Testis (tissue), 3 donors: ENCODE data around the gene PCIF1. TPM values are rescaled to one million over a fixed set of nuclear protein-coding genes. Genes with fewer than 3 reads are reported as not detected.
A peak's percentile ranks its signal among the peaks of the same experiment; 100 is the strongest.

Source experiments
- DNase-seq: peaks from one replicate; pipeline ENCODE4 v3.0.0-alpha.2; 2019
- H3K27ac ChIP-seq, 2 donors: fragments of 200-600 bp; sonication (generic); one replicate each; pipeline ENCODE4 v1.5.1; 2019
- H3K27me3 ChIP-seq: fragments of 200-600 bp; sonication (generic); one replicate; pipeline ENCODE4 v1.5.1; 2019
- H3K36me3 ChIP-seq: fragments of 200-600 bp; sonication (generic); one replicate; pipeline ENCODE4 v1.5.1; 2017; ENCODE audit warnings: low read depth; ENCODE audit errors: missing control alignments
- H3K4me1 ChIP-seq: fragments of 200-600 bp; sonication (generic); one replicate; pipeline ENCODE4 v1.5.1; 2019
- H3K4me3 ChIP-seq, 2 donors: fragments of 200-600 bp; sonication (generic); one replicate each; pipeline ENCODE4 v1.5.1; 2017 to 2019
- H3K9me3 ChIP-seq: fragments of 200-600 bp; sonication (generic); one replicate; pipeline ENCODE4 v1.5.1; 2017
- POLR2A ChIP-seq: fragments of 450-650 bp; IDR thresholded peaks from one replicate; pipeline ENCODE4 v1.6.1; 2017; ENCODE audit warnings: antibody characterized with exemption, mild to moderate bottlenecking, moderate library complexity
- WGBS, 2 donors: methylation state at CpG; one replicate each; pipeline ENCODE4 v1.1.5; 2018; 5-methylcytosine and 5-hydroxymethylcytosine counted together
- intact Hi-C: fragments of 100-400 bp; cut with DNase I; formaldehyde crosslinking; loops from one replicate; pipeline ENCODE4 v1.15.1; 2023; ENCODE audit warnings: low total_unique reads
- polyA plus RNA-seq: library from polyadenylated mRNA; stranded (reverse); fragments of 350-450 nt; fragmentation: Illumina TruSeq; extraction: RNeasy Lipid Tissue Mini Kit (QIAGEN cat#74804); gene quantifications from one replicate; pipeline ENCODE4 v1.2.3, GENCODE V29; 2014; ENCODE audit warnings: low read depth, low replicate concordance; ENCODE audit not compliant: insufficient read depth
- total RNA-seq, 2 donors: library from RNA; depleted of rRNA; stranded (reverse); fragments of >200 nt; gene quantifications; one replicate each; pipeline ENCODE4 v1.2.3, GENCODE V29; 2016
- TF ChIP-seq, protein P1 (sequence below), 3 experiments: fragments of 450-650 bp in 2 of 3; fragments of 200-600 bp in 1 of 3; sonication (generic) in 1 of 3; IDR thresholded peaks; one replicate each; pipeline ENCODE4 v1.5.1; 2016 to 2019; ENCODE audit warnings: antibody characterized with exemption in 3 of 3, mild to moderate bottlenecking in 2 of 3, moderate library complexity in 1 of 3

Gene PCIF1
- total and polyA plus RNA-seq, 3 donors from 2014 or later = 39.3 to 48.7 (median 39.4) TPM

DNA sequence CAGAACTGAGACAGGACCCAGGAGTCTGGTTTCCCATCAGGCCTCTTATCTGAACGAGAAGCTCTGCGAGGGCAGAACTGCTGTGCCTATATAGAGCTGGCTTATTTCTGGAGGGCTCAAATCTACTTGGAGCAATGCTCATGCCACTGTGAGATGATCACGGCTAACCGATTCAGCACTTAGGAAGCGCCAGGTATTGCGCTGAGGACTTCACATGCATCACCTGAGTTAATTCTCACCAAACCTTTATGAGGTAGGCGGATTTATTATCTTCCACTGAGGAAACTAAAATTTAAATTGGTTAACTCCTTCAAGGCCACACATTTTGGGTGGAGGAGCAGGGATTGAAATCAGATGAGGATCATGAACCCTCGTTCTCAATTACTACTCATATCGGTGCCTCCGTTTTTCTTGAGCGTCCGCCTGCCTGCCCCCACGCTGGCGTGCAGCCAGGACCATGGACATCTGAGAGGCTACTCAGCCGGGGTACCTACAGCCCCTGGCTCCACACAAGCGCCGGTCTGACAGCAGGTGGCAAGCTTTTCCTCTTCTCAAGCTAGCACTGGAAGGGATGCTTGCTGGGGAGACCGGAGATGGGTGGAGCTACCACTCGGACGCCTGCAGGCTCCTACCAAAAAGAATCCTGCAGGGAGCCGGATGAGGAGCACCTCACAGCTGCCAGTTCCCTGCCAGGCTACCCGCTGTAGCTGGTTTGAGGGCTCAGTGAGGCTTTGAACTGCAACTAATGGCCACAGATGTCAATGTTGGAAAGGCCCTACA lies 1.0 kb upstream of the PCIF1 start:
- TF ChIP-seq POLR2A = no peak
- TF ChIP-seq, protein P1, sequence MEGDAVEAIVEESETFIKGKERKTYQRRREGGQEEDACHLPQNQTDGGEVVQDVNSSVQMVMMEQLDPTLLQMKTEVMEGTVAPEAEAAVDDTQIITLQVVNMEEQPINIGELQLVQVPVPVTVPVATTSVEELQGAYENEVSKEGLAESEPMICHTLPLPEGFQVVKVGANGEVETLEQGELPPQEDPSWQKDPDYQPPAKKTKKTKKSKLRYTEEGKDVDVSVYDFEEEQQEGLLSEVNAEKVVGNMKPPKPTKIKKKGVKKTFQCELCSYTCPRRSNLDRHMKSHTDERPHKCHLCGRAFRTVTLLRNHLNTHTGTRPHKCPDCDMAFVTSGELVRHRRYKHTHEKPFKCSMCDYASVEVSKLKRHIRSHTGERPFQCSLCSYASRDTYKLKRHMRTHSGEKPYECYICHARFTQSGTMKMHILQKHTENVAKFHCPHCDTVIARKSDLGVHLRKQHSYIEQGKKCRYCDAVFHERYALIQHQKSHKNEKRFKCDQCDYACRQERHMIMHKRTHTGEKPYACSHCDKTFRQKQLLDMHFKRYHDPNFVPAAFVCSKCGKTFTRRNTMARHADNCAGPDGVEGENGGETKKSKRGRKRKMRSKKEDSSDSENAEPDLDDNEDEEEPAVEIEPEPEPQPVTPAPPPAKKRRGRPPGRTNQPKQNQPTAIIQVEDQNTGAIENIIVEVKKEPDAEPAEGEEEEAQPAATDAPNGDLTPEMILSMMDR (IDR thresholded peaks at IDR 0.05) = no peak
- Histone ChIP-seq H3K4me3 (peak overlapping the region; percentile 96 to 99), H3K4me1 (peaks cover 14% of the 10 kb centered on the region), H3K27me3 (no peaks in the 10 kb centered on the region), H3K27ac (peak overlapping the region; percentile 100), H3K9me3 (no peaks in the 10 kb centered on the region), H3K36me3 (no peaks in the 10 kb centered on the region)
- DNase-seq = peak; percentile 84
- 13 to 14% methylated on average over 20 to 22 of the region's 22 CpGs for WGBS, 2 donors
- intact Hi-C loops = no loop called here

DNA sequence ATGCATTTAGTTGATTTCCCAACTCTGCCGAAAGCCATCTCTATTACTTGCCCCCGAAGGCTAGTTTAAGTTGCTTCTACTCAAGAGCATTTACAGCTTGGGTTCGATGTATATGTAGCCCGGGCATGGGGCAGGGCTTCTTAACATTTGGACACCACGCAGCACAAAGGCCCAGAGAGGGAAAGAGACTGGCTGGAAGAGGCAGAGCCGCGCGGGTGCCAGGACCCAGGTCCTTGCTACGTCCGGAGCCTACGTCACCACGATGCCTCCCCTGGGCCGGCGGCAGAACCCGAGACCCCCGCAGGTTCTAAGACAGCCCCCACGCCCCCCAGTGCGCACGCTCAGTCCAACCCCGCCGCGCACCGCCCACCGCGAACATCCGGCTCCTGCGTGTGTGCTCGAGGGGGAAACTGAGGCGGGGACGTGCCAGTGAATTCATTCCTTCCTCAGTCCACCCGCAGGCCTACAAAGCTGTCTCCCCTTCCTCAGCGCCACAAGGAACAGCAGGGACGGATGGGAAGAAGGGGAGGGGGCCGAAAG lies 367 bp upstream of the PCIF1 start:
- no peaks in the 10 kb centered on the region for H3K27me3 ChIP-seq
- peak overlapping the region; percentile 96 to 99 for H3K4me3 ChIP-seq
- H3K36me3 ChIP-seq = no peaks in the 10 kb centered on the region
- peak overlapping the region; percentile 100 for H3K27ac ChIP-seq
- H3K4me1 ChIP-seq = peaks cover 14% of the 10 kb centered on the region
- peak; percentile 73 for DNase-seq
- no peaks in the 10 kb centered on the region for H3K9me3 ChIP-seq
- TF ChIP-seq, protein P1 (IDR thresholded peaks at IDR 0.05) = no peak
- TF ChIP-seq POLR2A = no peak
- intact Hi-C loops = no loop called here
- WGBS, 2 donors = 0% methylated on average over 5 to 34 of the region's 34 CpGs

DNA sequence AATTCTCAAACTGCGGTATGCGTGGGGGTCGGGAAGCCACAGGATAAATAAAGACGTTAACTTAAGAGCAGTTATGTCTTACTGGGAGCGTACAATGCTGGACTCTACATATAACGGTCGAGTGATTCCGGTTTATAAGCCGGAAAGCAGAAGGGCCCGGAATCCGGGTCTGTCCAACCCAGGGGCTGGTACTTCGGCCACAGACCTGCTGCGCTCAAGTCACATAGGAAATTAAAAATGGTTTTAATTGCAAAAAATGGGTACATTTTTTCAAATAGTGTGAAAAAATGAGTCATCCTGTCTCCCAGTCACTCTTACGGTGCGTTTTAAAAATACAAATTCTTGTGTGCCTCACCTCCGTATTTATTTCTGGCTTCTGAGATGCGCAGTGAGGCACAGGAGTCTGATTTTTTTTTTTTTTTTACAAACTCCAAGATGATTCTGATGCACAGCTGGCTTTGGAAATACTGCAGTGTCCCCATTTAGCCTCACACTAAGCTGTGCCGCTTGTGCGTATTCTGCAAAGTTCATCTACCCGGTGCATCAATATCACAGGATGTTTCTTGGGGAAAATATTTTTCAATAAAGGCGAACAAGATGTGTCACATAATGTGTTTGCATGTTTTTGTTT lies 1.0 kb downstream of the PCIF1 start:
- peak overlapping the region; percentile 96 to 99 for H3K4me3 ChIP-seq
- intact Hi-C loops = no loop called here
- no peaks in the 10 kb centered on the region for H3K36me3 ChIP-seq
- H3K4me1 ChIP-seq = peaks cover 14% of the 10 kb centered on the region
- no peaks in the 10 kb centered on the region for H3K9me3 ChIP-seq
- H3K27ac ChIP-seq = peak overlapping the region; percentile 88 to 100
- no peak for DNase-seq
- TF ChIP-seq, protein P1 (IDR thresholded peaks at IDR 0.05) = no peak
- TF ChIP-seq POLR2A = no peak
- 2% methylated on average over 21 of the region's 21 CpGs for WGBS, 2 donors
- H3K27me3 ChIP-seq = no peaks in the 10 kb centered on the region

DNA sequence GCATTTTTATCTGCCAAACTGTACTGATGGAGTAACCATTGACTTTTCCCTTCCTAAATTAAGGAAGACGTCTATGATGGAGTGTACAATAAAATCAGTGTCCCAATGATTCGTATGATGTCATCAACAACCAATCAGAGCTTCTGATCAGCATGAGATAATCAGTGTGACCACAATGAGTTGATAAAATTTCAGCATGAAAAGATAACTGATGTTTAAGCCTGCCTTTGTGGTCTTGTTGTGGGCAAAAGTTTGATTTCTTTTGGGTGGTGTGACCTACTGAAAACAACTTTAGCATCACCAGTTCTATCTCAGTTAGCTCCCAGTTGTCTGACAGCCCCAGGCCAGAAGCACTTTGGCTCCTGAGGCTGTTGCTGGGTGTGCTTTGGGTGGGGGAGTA lies 3.3 kb downstream of the PCIF1 start:
- no peaks in the 10 kb centered on the region for H3K27me3 ChIP-seq
- peaks cover 13% of the 10 kb centered on the region for H3K4me1 ChIP-seq
- WGBS, 2 donors = 70 to 72% methylated on average over 2 of the region's 2 CpGs
- H3K36me3 ChIP-seq = no peaks in the 10 kb centered on the region
- no peak overlapping the region for H3K4me3 ChIP-seq
- TF ChIP-seq, protein P1 (IDR thresholded peaks at IDR 0.05) = no peak
- no peak for TF ChIP-seq POLR2A
- no peak overlapping the region for H3K27ac ChIP-seq
- intact Hi-C loops = no loop called here
- no peaks in the 10 kb centered on the region for H3K9me3 ChIP-seq
- no peak for DNase-seq
